SK-N-SH (cell line): ENCODE measurements around the gene DTD2.

ENCODE experiments used
- MXI1 ChIP-seq: IDR thresholded peaks from 2 replicates; pipeline ENCODE4 v1.6.1; 2012; ENCODE audit warnings: mild to moderate bottlenecking, low read depth, low read length, improper control_type of control experiment
- RFX5 ChIP-seq: IDR thresholded peaks from 2 replicates; pipeline ENCODE4 v1.6.1; 2012; ENCODE audit warnings: mild to moderate bottlenecking, improper control_type of control experiment, low read length
- USF2 ChIP-seq: fragments of 150-350 bp; IDR thresholded peaks from 2 replicates; pipeline ENCODE4 v1.6.1; 2017; ENCODE audit warnings: antibody characterized with exemption, low read length, low read depth, borderline replicate concordance

GRCh38 chr14:31480156-31480555 is 22.9 kb upstream of the DTD2 start:
- TF ChIP-seq USF2: no peak
- TF ChIP-seq MXI1: no peak
- no peak for TF ChIP-seq RFX5
